ENCODE data around the gene ST8SIA1.
"Not testable (repeated sequence)": the region's sequence is repeated elsewhere in the genome, so short reads cannot be mapped to it uniquely, and the experiment has no call there.

Gene ST8SIA1

GRCh38 chr12:22334410-22335100 lies at the start of gene ST8SIA1:
Gene ST8SIA1, minus strand, starts transcription at chr12:22334707. Its CDS starts 475 bp downstream, at chr12:22334232.
- DNase-seq: peak; percentile 71

- no peak for DNase-seq
Measured at GRCh38 chr12:22380031-22380430, 45.5 kb upstream of the ST8SIA1 start.

- no peak for DNase-seq
Measured at GRCh38 chr12:22377731-22378496, 43.4 kb upstream of the ST8SIA1 start.

GRCh38 chr12:22376596-22377150 lies 42.2 kb upstream of the ST8SIA1 start:
- DNase-seq: not testable (repeated sequence)

- DNase-seq: no peak
Measured at GRCh38 chr12:22374508-22374907, 40.0 kb upstream of the ST8SIA1 start.

- no peak for DNase-seq
Measured at GRCh38 chr12:22372277-22372837, 37.9 kb upstream of the ST8SIA1 start.

GRCh38 chr12:22366181-22366580 lies 31.7 kb upstream of the ST8SIA1 start:
- DNase-seq: no peak

- DNase-seq: no peak
Measured at GRCh38 chr12:22361785-22362184, 27.3 kb upstream of the ST8SIA1 start.

- DNase-seq: no peak
Measured at GRCh38 chr12:22360774-22361173, 26.3 kb upstream of the ST8SIA1 start.

- no peak for DNase-seq
Measured at GRCh38 chr12:22357531-22357930, 23.0 kb upstream of the ST8SIA1 start.

GRCh38 chr12:22356231-22356630 lies 21.7 kb upstream of the ST8SIA1 start:
- DNase-seq: no peak

GRCh38 chr12:22355011-22355580 lies 20.6 kb upstream of the ST8SIA1 start:
- no peak for DNase-seq

- DNase-seq: no peak
Measured at GRCh38 chr12:22353615-22354325, 19.3 kb upstream of the ST8SIA1 start.

GRCh38 chr12:22350886-22351285 lies 16.4 kb upstream of the ST8SIA1 start:
- no peak for DNase-seq

- no peak for DNase-seq
Measured at GRCh38 chr12:22348208-22348607, 13.7 kb upstream of the ST8SIA1 start.

- DNase-seq: no peak
Measured at GRCh38 chr12:22340143-22340542, 5.6 kb upstream of the ST8SIA1 start.

- DNase-seq: no peak
Measured at GRCh38 chr12:22339691-22340090, 5.2 kb upstream of the ST8SIA1 start.

GRCh38 chr12:22335794-22336166 lies 1.3 kb upstream of the ST8SIA1 start:
- no peak for DNase-seq

- peak; percentile 27 for DNase-seq
Measured at GRCh38 chr12:22333713-22334409, 646 bp downstream of the ST8SIA1 start.

- peak; percentile 20 for DNase-seq
Measured at GRCh38 chr12:22333186-22333712, 1.3 kb downstream of the ST8SIA1 start.

- no peak for DNase-seq
Measured at GRCh38 chr12:22332202-22332601, 2.3 kb downstream of the ST8SIA1 start.

GRCh38 chr12:22329621-22330020 lies 4.9 kb downstream of the ST8SIA1 start:
- DNase-seq: no peak

Data from activated naive CD4-positive, alpha-beta T cell treated with Interleukin-2 at 50 U/mL for 16 hours (primary cell).